HG02610 (cell line): Measurements from ENCODE around the gene TUBB4B.
A peak's percentile ranks its signal among the peaks of the same experiment; 100 is the strongest.
"Not testable (repeated sequence)": the region's sequence is repeated elsewhere in the genome, so short reads cannot be mapped to it uniquely, and the experiment has no call there.

Experiments used
- ATAC-seq: cut with Tn5 transposase; IDR thresholded peaks from one replicate; pipeline ENCODE4 v1.9.1; 2021; ENCODE audit warnings: mild to moderate bottlenecking, moderate library complexity; ENCODE audit not compliant: unreplicated experiment

The TUBB4B gene

GRCh38 chr9:137235424-137236237 lies 5.5 kb upstream of the TUBB4B start:
- ATAC-seq = no peak

- no peak for ATAC-seq
These were observed 4.7 kb upstream of the TUBB4B start for GRCh38 chr9:137236238-137236935.

GRCh38 chr9:137236936-137237421 lies 4.1 kb upstream of the TUBB4B start:
- ATAC-seq = no peak

GRCh38 chr9:137237759-137238726 lies 3.0 kb upstream of the TUBB4B start:
- no peak for ATAC-seq

- not testable (repeated sequence) for ATAC-seq
These were observed 1.4 kb upstream of the TUBB4B start for GRCh38 chr9:137239541-137240200.

GRCh38 chr9:137240318-137240840 lies 708 bp upstream of the TUBB4B start:
- ATAC-seq = peak; percentile 21

- ATAC-seq = peak; percentile 4
These were observed 592 bp downstream of the TUBB4B start for GRCh38 chr9:137241490-137242268.

- ATAC-seq = no peak
These were observed 1.4 kb downstream of the TUBB4B start for GRCh38 chr9:137242269-137243203.

- not testable (repeated sequence) for ATAC-seq
These were observed 2.2 kb downstream of the TUBB4B start for GRCh38 chr9:137243266-137243625.

GRCh38 chr9:137243626-137244485 lies 2.8 kb downstream of the TUBB4B start:
- ATAC-seq = no peak

GRCh38 chr9:137244486-137245449 lies 3.7 kb downstream of the TUBB4B start:
- no peak for ATAC-seq

GRCh38 chr9:137245450-137246421 lies 4.6 kb downstream of the TUBB4B start:
- ATAC-seq = no peak

- ATAC-seq = no peak
These were observed 6.2 kb downstream of the TUBB4B start for GRCh38 chr9:137247135-137247915.

- no peak for ATAC-seq
These were observed 6.8 kb downstream of the TUBB4B start for GRCh38 chr9:137247916-137248175.
